Gastrocnemius medialis (tissue), 4 donors: ENCODE data around the gene TMED8. TPM values are rescaled to one million over a fixed set of nuclear protein-coding genes. Genes with fewer than 3 reads are reported as not detected.
"Not testable (repeated sequence)": the region's sequence is repeated elsewhere in the genome, so short reads cannot be mapped to it uniquely, and the experiment has no call there.

ENCODE experiments used
- ATAC-seq, 2 donors: fragments of 150-250 bp; one replicate each; pipeline ENCODE4 v1.9.1; 2016
- DNase-seq, 2 donors: peaks; one replicate each; pipeline ENCODE4 v3.0.0-alpha.2; 2019
- H3K27ac ChIP-seq, 4 donors: fragments of 200-600 bp; sonication (generic); 1 replicate in 1 of 4; 2 replicates in 3 of 4; pipeline ENCODE4 v1.5.1; 2016 to 2018; ENCODE audit warnings: mild to moderate bottlenecking in 2 of 4, moderate library complexity in 1 of 4
- H3K27me3 ChIP-seq, 3 donors: fragments of 200-600 bp; sonication (generic) in 2 of 3; 1 replicate in 1 of 3; 2 replicates in 2 of 3; pipeline versions ENCODE4 v1.5.1 to v1.6.0; 2016 to 2019; ENCODE audit warnings: mild to moderate bottlenecking in 1 of 3, moderate library complexity in 1 of 3
- H3K36me3 ChIP-seq, 2 donors: fragments of 200-600 bp; sonication (generic) in 1 of 2; one replicate each; pipeline ENCODE4 v1.5.1; 2017 to 2018
- H3K4me1 ChIP-seq, 2 donors: fragments of 200-600 bp; sonication (generic) in 1 of 2; one replicate each; pipeline ENCODE4 v1.5.1; 2016 to 2017; ENCODE audit warnings: mild to moderate bottlenecking in 2 of 2
- H3K4me3 ChIP-seq, 4 donors: fragments of 200-600 bp; sonication (generic) in 3 of 4; 1 replicate in 1 of 4; 2 replicates in 3 of 4; pipeline ENCODE4 v1.5.1; 2016 to 2019; ENCODE audit warnings: mild to moderate bottlenecking in 2 of 4
- H3K9me3 ChIP-seq, 3 donors: fragments of 200-600 bp; sonication (generic) in 2 of 3; 1 replicate in 1 of 3; 2 replicates in 2 of 3; pipeline ENCODE4 v1.5.1; 2016 to 2019
- CTCF ChIP-seq, 5 experiments: fragments of 450-650 bp in 3 of 5; fragments of 200-600 bp in 2 of 5; sonication (generic) in 2 of 5; IDR thresholded peaks in 4 of 5; conservative IDR thresholded peaks in 1 of 5; 1 replicate in 4 of 5; 2 replicates in 1 of 5; pipeline ENCODE4 v1.5.1; 2016 to 2019; ENCODE audit warnings: antibody characterized with exemption in 5 of 5, mild to moderate bottlenecking in 3 of 5, moderate library complexity in 3 of 5
- POLR2A ChIP-seq, 2 donors: fragments of 450-650 bp; IDR thresholded peaks; one replicate each; pipeline ENCODE4 v1.6.1; 2017; ENCODE audit warnings: antibody characterized with exemption in 2 of 2, mild to moderate bottlenecking in 2 of 2, moderate library complexity in 2 of 2
- in situ Hi-C, 4 donors: fragments of 200-750 bp; cut with MboI; loops; one replicate each; pipeline versions ENCODE4 v1.15.0 to v1.8.0; 2017; ENCODE audit warnings: low sequenced_read_pairs in 4 of 4
- intact Hi-C: fragments of 100-400 bp; cut with DNase I; formaldehyde crosslinking; loops from one replicate; pipeline ENCODE4 v1.15.1; 2023; ENCODE audit warnings: low total_unique reads
- total RNA-seq, 4 donors: library from RNA; depleted of rRNA; stranded (reverse); fragments of >200 nt; gene quantifications; one replicate each; pipeline versions ENCODE4 v1.1.0 to v1.2.3, GENCODE V29; 2016

The TMED8 gene
- total RNA-seq, 4 donors from 2014 or later = 3.0 to 5.2 (median 4.3) TPM

DNA sequence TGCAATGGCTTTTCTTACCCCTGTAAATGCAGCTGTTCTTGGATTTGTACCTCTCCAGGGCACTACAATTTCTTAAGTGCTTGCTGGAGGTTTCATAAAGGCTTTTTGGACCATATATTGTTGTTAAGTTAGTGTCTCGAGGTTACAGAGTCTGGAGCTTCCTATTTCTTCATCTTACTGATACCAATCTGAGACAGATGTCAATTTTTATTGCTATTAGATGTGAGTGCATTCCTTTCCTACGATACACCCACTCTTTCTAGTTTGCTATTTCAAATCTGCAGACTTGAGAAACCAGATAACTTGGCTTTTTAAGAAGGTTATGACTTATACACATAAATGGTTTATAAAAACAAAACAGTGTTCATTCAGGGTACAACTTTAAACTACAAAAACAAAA lies 44.3 kb upstream of the TMED8 start:
- H3K4me3 ChIP-seq = no peak overlapping the region
- no peak overlapping the region for H3K27ac ChIP-seq
- in situ Hi-C loops (no loop called here), intact Hi-C loops (no loop called here)
- H3K4me1 ChIP-seq = no peaks in the 10 kb centered on the region
- H3K27me3 ChIP-seq = no peaks in the 10 kb centered on the region
- TF ChIP-seq POLR2A (IDR thresholded peaks at IDR 0.05) = no peak
- no peak for TF ChIP-seq CTCF (IDR thresholded peaks at IDR 0.05 in 4 of 5, conservative IDR thresholded peaks at IDR 0.05 in 1 of 5)
- no peak for DNase-seq
- peaks cover 0 to 5% (median 0%) of the 10 kb centered on the region in 3 donors for H3K9me3 ChIP-seq
- H3K36me3 ChIP-seq = peaks cover 0 to 58% of the 10 kb centered on the region in 2 donors
- ATAC-seq = no peak

GRCh38 chr14:77416836-77417235 lies 39.9 kb upstream of the TMED8 start:
- in situ Hi-C loops = no loop called here
- Histone ChIP-seq H3K36me3 (peaks cover 0 to 14% of the 10 kb centered on the region in 2 donors), H3K9me3 (peaks cover 0 to 5% (median 0%) of the 10 kb centered on the region in 3 donors), H3K27me3 (no peaks in the 10 kb centered on the region), H3K4me1 (no peaks in the 10 kb centered on the region), H3K27ac (no peak overlapping the region), H3K4me3 (no peak overlapping the region)
- ATAC-seq = no peak
- TF ChIP-seq POLR2A (IDR thresholded peaks at IDR 0.05) = no peak
- TF ChIP-seq CTCF (IDR thresholded peaks at IDR 0.05 in 4 of 5, conservative IDR thresholded peaks at IDR 0.05 in 1 of 5) = no peak
- DNase-seq = no peak
- intact Hi-C loops = no loop called here

DNA sequence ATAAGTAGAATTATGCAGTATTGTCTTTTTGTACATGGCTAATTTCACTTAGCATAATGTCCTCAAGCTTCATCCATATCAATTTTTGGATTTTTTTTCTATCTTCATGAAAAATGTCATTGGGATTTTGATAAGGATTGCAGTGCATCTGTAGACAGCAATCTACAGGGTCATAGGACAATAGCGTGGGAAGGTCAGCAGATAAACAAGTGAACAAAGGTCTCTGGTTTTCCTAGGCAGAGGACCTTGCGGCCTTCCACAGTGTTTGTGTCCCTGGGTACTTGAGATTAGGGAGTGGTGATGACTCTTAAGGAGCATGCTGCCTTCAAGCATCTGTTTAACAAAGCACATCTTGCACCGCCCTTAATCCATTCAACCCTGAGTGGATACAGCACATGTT lies 39.2 kb upstream of the TMED8 start:
- H3K9me3 ChIP-seq, DNase-seq, H3K4me3 ChIP-seq, H3K36me3 ChIP-seq, in situ Hi-C loops, H3K27me3 ChIP-seq, ATAC-seq, H3K4me1 ChIP-seq, H3K27ac ChIP-seq, intact Hi-C loops: not testable (repeated sequence)

GRCh38 chr14:77415403-77416030 lies 38.6 kb upstream of the TMED8 start:
- H3K27me3 ChIP-seq, DNase-seq, intact Hi-C loops, H3K4me1 ChIP-seq, H3K36me3 ChIP-seq, ATAC-seq, in situ Hi-C loops, H3K9me3 ChIP-seq, H3K4me3 ChIP-seq, H3K27ac ChIP-seq: not testable (repeated sequence)

DNA sequence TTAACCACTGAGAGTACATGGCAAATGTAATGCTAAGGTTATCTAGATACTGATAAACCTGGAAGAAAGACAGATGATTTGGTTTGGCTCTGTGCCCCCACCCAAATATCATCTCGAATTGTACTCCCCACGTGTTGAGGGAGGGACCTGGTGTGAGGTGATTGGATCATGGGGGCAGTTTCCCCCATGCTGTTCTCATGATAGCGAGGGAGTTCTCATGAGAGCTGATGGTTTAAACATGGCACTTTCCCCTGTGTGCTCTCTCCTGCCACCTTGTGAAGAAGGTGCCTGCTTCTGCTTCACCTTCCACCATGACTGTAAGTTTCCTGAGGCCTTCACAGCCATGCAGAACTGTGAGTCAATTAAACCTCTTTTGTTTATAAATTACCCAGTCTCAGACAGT lies 32.2 kb upstream of the TMED8 start:
- H3K4me1 ChIP-seq = no peaks in the 10 kb centered on the region
- no peaks in the 10 kb centered on the region for H3K9me3 ChIP-seq
- H3K27ac ChIP-seq = no peak overlapping the region
- ATAC-seq (no peak), DNase-seq (no peak)
- TF ChIP-seq POLR2A (IDR thresholded peaks at IDR 0.05) (no peak), CTCF (IDR thresholded peaks at IDR 0.05 in 4 of 5, conservative IDR thresholded peaks at IDR 0.05 in 1 of 5) (no peak)
- in situ Hi-C loops (no loop called here), intact Hi-C loops (no loop called here)
- no peaks in the 10 kb centered on the region for H3K36me3 ChIP-seq
- H3K4me3 ChIP-seq = no peak overlapping the region
- H3K27me3 ChIP-seq = no peaks in the 10 kb centered on the region

DNA sequence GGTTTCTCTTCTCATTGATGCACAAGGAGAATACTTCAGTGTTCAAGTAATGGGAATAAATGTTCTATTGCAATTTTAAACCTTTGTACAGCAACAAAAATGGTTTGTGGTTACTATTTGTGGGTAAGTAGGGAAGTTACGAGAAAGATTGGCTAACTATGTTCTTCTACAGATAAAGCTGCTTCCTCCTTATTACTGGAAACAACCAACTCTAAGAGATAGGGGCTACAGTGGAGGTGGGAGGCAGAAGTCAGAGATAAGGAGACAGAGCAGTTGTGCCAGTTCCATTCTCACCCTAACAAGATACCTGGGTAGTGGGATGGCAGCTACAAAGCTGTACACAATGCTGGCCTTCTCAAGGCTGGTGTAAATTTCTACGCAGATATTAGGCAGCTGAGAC lies 30.3 kb upstream of the TMED8 start:
- in situ Hi-C loops (no loop called here), intact Hi-C loops (no loop called here)
- TF ChIP-seq POLR2A (IDR thresholded peaks at IDR 0.05) (no peak), CTCF (IDR thresholded peaks at IDR 0.05 in 4 of 5, conservative IDR thresholded peaks at IDR 0.05 in 1 of 5) (no peak)
- Histone ChIP-seq H3K36me3 (no peaks in the 10 kb centered on the region), H3K9me3 (no peaks in the 10 kb centered on the region), H3K4me3 (no peak overlapping the region), H3K27ac (no peak overlapping the region), H3K27me3 (no peaks in the 10 kb centered on the region), H3K4me1 (no peaks in the 10 kb centered on the region)
- ATAC-seq (no peak), DNase-seq (no peak)
